Endodermal cell (in vitro differentiated cells): Measurements from ENCODE around the gene AQP12B. TPM values are rescaled to one million over a fixed set of nuclear protein-coding genes. Genes with fewer than 3 reads are reported as not detected.
"Not testable (repeated sequence)": the region's sequence is repeated elsewhere in the genome, so short reads cannot be mapped to it uniquely, and the experiment has no call there.

Experiments
- DNase-seq: peaks from one replicate; pipeline ENCODE4 v3.0.0-alpha.2; 2017
- H3K27ac ChIP-seq: 2 replicates; pipeline ENCODE4 v1.5.1; 2013; ENCODE audit warnings: mild to moderate bottlenecking, low read depth, low read length, moderate library complexity
- H3K27me3 ChIP-seq: 2 replicates; pipeline ENCODE4 v1.6.1; 2013; ENCODE audit warnings: mild to moderate bottlenecking, low read length, moderate library complexity; ENCODE audit not compliant: insufficient read depth, control insufficient read depth, poor library complexity, severe bottlenecking
- H3K36me3 ChIP-seq: 2 replicates; pipeline ENCODE4 v1.7.0; 2013; ENCODE audit warnings: mild to moderate bottlenecking, low read length, moderate library complexity; ENCODE audit not compliant: control insufficient read depth, insufficient read depth
- H3K4me1 ChIP-seq: one replicate; pipeline ENCODE4 v1.7.0; 2013; ENCODE audit warnings: low read length; ENCODE audit not compliant: control insufficient read depth, insufficient read depth
- H3K4me3 ChIP-seq: 2 replicates; pipeline ENCODE4 v1.5.1; 2013; ENCODE audit warnings: mild to moderate bottlenecking, low read length, moderate library complexity
- H3K9ac ChIP-seq: 2 replicates; pipeline ENCODE4 v1.6.1; 2013; ENCODE audit warnings: mild to moderate bottlenecking, low read length, moderate library complexity; ENCODE audit not compliant: poor library complexity, severe bottlenecking; ENCODE audit errors: extremely low read depth
- H3K9me3 ChIP-seq: 2 replicates; pipeline ENCODE4 v1.6.1; 2013; ENCODE audit warnings: mild to moderate bottlenecking, low read length, moderate library complexity; ENCODE audit not compliant: control insufficient read depth
- H3K27ac Mint-ChIP-seq: 2 replicates; pipeline ENCODE4 v1.8.0; 2020; ENCODE audit warnings: mixed read lengths
- H3K27me3 Mint-ChIP-seq: 2 replicates; pipeline ENCODE4 v1.8.0; 2021; ENCODE audit warnings: mild to moderate bottlenecking, mixed read lengths; ENCODE audit not compliant: insufficient read depth
- H3K36me3 Mint-ChIP-seq: 2 replicates; pipeline ENCODE4 v1.8.0; 2020; ENCODE audit warnings: low read depth, mixed read lengths
- H3K4me1 Mint-ChIP-seq: 2 replicates; pipeline ENCODE4 v1.8.0; 2020; ENCODE audit warnings: mixed read lengths
- H3K4me3 Mint-ChIP-seq: 2 replicates; pipeline ENCODE4 v1.8.0; 2020; ENCODE audit warnings: mild to moderate bottlenecking, moderate library complexity, mixed read lengths
- H3K9me3 Mint-ChIP-seq: 2 replicates; pipeline ENCODE4 v1.8.0; 2020; ENCODE audit warnings: mild to moderate bottlenecking, mixed read lengths
- CTCF ChIP-seq: fragments of 200-600 bp; sonication (generic); conservative IDR thresholded peaks from 2 replicates; pipeline ENCODE4 v1.5.0; 2021; ENCODE audit warnings: antibody characterized with exemption, mild to moderate bottlenecking
- whole genome bisulfite sequencing, 2 experiments: methylation state at CpG; one replicate each; pipeline versions ENCODE4 v1.1.5 to v1.1.7; 2013; ENCODE audit warnings: missing lambda C conversion rate in 2 of 2, mixed read lengths in 1 of 2; ENCODE audit not compliant: insufficient coverage in 1 of 2, insufficient read length in 1 of 2; 5-methylcytosine and 5-hydroxymethylcytosine counted together
- total RNA-seq, 2 donors: library from RNA; stranded (reverse); fragmentation: NEBNext Ultra II Directional in 1 of 2; extraction: Animal tissue kit (Norgen Biotek cat#: 25700) in 1 of 2; gene quantifications; 2 replicates in 1 of 2; 3 replicates in 1 of 2; pipeline ENCODE4 v1.2.1, GENCODE V29; 2021

AQP12B gene
- total RNA-seq, 2 donors from 2014 or later = not detected

- H3K27ac ChIP-seq = no peak overlapping the region
- no peaks in the 10 kb centered on the region for H3K4me1 Mint-ChIP-seq
- no peak for TF ChIP-seq CTCF
- H3K27ac Mint-ChIP-seq = no peak overlapping the region
- no peaks in the 10 kb centered on the region for H3K9me3 Mint-ChIP-seq
- no peak overlapping the region for H3K4me3 Mint-ChIP-seq
- H3K36me3 ChIP-seq = no peaks in the 10 kb centered on the region
- no peaks in the 10 kb centered on the region for H3K9me3 ChIP-seq
- WGBS, 2 experiments = 96% methylated on average over 61 to 67 of the region's 67 CpGs
- peaks cover 2% of the 10 kb centered on the region for H3K27me3 Mint-ChIP-seq
- no peaks in the 10 kb centered on the region for H3K27me3 ChIP-seq
- no peak overlapping the region for H3K4me3 ChIP-seq
- DNase-seq = no peak
- H3K9ac ChIP-seq = no peak overlapping the region
- H3K36me3 Mint-ChIP-seq = no peaks in the 10 kb centered on the region
- no peaks in the 10 kb centered on the region for H3K4me1 ChIP-seq
These were observed 18.5 kb upstream of the AQP12B start for GRCh38 chr2:240701091-240701735.

- H3K27ac Mint-ChIP-seq, H3K36me3 Mint-ChIP-seq, H3K4me1 ChIP-seq, DNase-seq, H3K36me3 ChIP-seq, H3K27ac ChIP-seq, H3K4me3 Mint-ChIP-seq, H3K4me3 ChIP-seq, H3K4me1 Mint-ChIP-seq, H3K9me3 ChIP-seq, H3K9ac ChIP-seq, H3K27me3 Mint-ChIP-seq, H3K9me3 Mint-ChIP-seq, H3K27me3 ChIP-seq: not testable (repeated sequence)
- WGBS, 2 experiments = 82 to 86% methylated on average over 14 to 18 of the region's 21 CpGs
These were observed 17.9 kb upstream of the AQP12B start for GRCh38 chr2:240700616-240701015.

GRCh38 chr2:240699835-240700234, 17.1 kb upstream of the AQP12B start:
- H3K9ac ChIP-seq, H3K27me3 Mint-ChIP-seq, DNase-seq, H3K27ac ChIP-seq, H3K36me3 ChIP-seq, H3K27me3 ChIP-seq, H3K4me3 Mint-ChIP-seq, H3K9me3 Mint-ChIP-seq, H3K9me3 ChIP-seq, H3K4me3 ChIP-seq, H3K27ac Mint-ChIP-seq, H3K36me3 Mint-ChIP-seq, H3K4me1 Mint-ChIP-seq, H3K4me1 ChIP-seq: not testable (repeated sequence)
- 77 to 100% methylated on average over 1 to 5 of the region's 8 CpGs for WGBS, 2 experiments

DNA sequence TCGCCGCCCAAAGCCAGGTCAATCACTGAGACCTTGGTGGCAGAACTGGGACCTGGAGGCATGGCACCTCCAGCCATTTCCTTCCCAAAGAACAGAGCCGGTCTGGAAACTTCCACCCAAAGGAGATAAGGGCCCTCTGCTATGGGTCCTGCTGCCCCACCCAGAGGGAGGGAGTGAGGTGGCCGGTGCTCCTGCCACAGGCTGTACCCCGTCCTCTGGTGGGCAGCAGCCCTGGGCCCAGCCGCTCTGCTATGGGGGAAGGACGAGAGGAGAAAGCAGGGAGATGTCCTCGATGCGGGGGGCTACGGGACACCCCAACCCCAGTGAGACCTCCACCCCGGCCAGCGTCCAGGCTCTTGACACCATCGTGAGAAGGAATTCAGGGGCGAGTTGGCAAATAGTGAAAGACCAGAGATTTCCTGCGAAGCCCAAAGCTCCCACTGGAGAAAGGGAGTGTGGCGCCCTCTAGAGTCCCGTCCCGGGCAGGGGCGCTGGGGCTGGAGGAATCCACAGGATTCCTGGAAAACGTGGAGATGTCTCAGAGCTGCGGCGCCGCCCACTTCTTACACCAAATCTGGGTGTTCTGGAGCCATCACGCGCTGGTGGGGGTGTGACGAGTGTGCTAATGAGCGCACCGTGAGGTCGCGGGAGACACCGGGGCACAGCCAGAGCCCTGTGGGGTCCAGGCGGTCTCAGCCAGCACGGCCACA, 16.3 kb upstream of the AQP12B start:
- WGBS, 2 experiments = 14 to 50% methylated on average over 1 of the region's 33 CpGs
- H3K36me3 Mint-ChIP-seq, DNase-seq, H3K9me3 ChIP-seq, H3K27ac ChIP-seq, H3K27ac Mint-ChIP-seq, H3K4me1 Mint-ChIP-seq, H3K9me3 Mint-ChIP-seq, H3K4me1 ChIP-seq, H3K27me3 ChIP-seq, H3K4me3 Mint-ChIP-seq, H3K4me3 ChIP-seq, H3K36me3 ChIP-seq, H3K27me3 Mint-ChIP-seq, H3K9ac ChIP-seq: not testable (repeated sequence)

- not testable (repeated sequence) for H3K9ac ChIP-seq, H3K4me3 ChIP-seq, H3K9me3 Mint-ChIP-seq, DNase-seq, H3K4me1 ChIP-seq, H3K36me3 ChIP-seq, H3K4me3 Mint-ChIP-seq, H3K36me3 Mint-ChIP-seq, H3K27me3 ChIP-seq, H3K27me3 Mint-ChIP-seq, H3K27ac Mint-ChIP-seq, H3K4me1 Mint-ChIP-seq, H3K27ac ChIP-seq, H3K9me3 ChIP-seq
- WGBS, 2 experiments = 93% methylated on average over 2 of the region's 13 CpGs; no CpG with 5 or more reads in 1 of the 2 experiments
These were observed 13.8 kb upstream of the AQP12B start for GRCh38 chr2:240696469-240696868.

DNA sequence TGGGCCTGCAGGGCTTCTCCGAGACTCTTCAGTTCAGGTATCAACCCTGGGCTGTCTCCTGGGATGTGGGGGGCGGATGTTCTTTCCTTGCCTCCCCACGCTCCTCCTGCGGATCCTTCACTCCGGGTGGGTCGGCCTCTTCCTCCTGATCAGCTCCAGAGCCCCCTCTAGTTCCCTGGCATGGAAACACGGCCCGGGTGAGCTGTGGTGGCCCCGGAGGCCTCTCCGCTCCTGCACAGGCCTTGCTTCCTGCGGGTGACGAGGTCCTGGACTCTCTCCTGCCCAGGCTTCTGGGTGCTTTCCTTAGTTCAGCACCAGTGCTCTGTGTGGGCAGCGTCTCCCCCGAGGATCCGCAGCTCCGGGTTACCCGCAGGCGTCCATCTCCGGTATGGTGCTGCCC, 12.9 kb upstream of the AQP12B start:
- H3K4me1 Mint-ChIP-seq, H3K27me3 ChIP-seq, H3K27ac ChIP-seq, H3K36me3 Mint-ChIP-seq, H3K9ac ChIP-seq, H3K36me3 ChIP-seq, H3K4me3 ChIP-seq, H3K27me3 Mint-ChIP-seq, DNase-seq, H3K4me1 ChIP-seq, H3K4me3 Mint-ChIP-seq, H3K9me3 ChIP-seq, H3K9me3 Mint-ChIP-seq, H3K27ac Mint-ChIP-seq: not testable (repeated sequence)
- no CpG with 5 or more reads among the region's 19 CpGs for WGBS, 2 experiments
